Skeletal muscle tissue (tissue), 4 donors: ENCODE measurements around the gene MAGI2. TPM values are rescaled to one million over a fixed set of nuclear protein-coding genes. Genes with fewer than 3 reads are reported as not detected.
"Not testable (repeated sequence)": the region's sequence is repeated elsewhere in the genome, so short reads cannot be mapped to it uniquely, and the experiment has no call there.

Experiments
- H3K27ac ChIP-seq: one replicate; pipeline ENCODE4 v1.7.0; 2013; ENCODE audit warnings: mild to moderate bottlenecking, low read depth, low read length, inconsistent platforms
- H3K27me3 ChIP-seq, 3 donors: one replicate each; pipeline ENCODE4 v1.7.0; 2013; ENCODE audit warnings: low read length in 3 of 3; ENCODE audit not compliant: control insufficient read depth in 3 of 3, insufficient read depth in 3 of 3
- H3K36me3 ChIP-seq, 3 donors: one replicate each; pipeline ENCODE4 v1.7.0; 2013; ENCODE audit warnings: low read length in 3 of 3; ENCODE audit not compliant: control insufficient read depth in 3 of 3, insufficient read depth in 3 of 3
- H3K4me1 ChIP-seq, 3 donors: one replicate each; pipeline ENCODE4 v1.7.0; 2013; ENCODE audit warnings: low read length in 3 of 3, mild to moderate bottlenecking in 3 of 3; ENCODE audit not compliant: control insufficient read depth in 3 of 3, insufficient read depth in 3 of 3
- H3K4me3 ChIP-seq, 3 donors: one replicate each; pipeline ENCODE4 v1.7.0; 2013; ENCODE audit warnings: low read length in 3 of 3
- H3K9ac ChIP-seq, 3 donors: one replicate each; pipeline ENCODE4 v1.7.0; 2013; ENCODE audit warnings: low read length in 3 of 3, mild to moderate bottlenecking in 3 of 3, moderate library complexity in 2 of 3, low read depth in 1 of 3
- H3K9me3 ChIP-seq, 3 donors: one replicate each; pipeline ENCODE4 v1.7.0; 2013; ENCODE audit warnings: low read length in 3 of 3; ENCODE audit not compliant: control insufficient read depth in 3 of 3
- total RNA-seq: library from RNA; depleted of rRNA; stranded (reverse); fragments of >200 nt; gene quantifications from one replicate; pipeline ENCODE4 v1.2.3, GENCODE V29; 2014
- donor health status: Osteomylitis.

Gene MAGI2
- total RNA-seq, 1 donor from 2014 or later, result 4.2 TPM

GRCh38 chr7:79035858-79036257 lies 417.6 kb downstream of the MAGI2 start:
- no peak overlapping the region for H3K4me3 ChIP-seq
- H3K4me1 ChIP-seq, result no peaks in the 10 kb centered on the region
- H3K27me3 ChIP-seq, result no peaks in the 10 kb centered on the region
- no peaks in the 10 kb centered on the region for H3K36me3 ChIP-seq
- no peak overlapping the region for H3K9ac ChIP-seq
- no peak overlapping the region for H3K27ac ChIP-seq
- no peaks in the 10 kb centered on the region for H3K9me3 ChIP-seq

- Histone ChIP-seq H3K27ac (no peak overlapping the region), H3K9ac (no peak overlapping the region), H3K9me3 (no peaks in the 10 kb centered on the region), H3K27me3 (no peaks in the 10 kb centered on the region), H3K4me1 (no peaks in the 10 kb centered on the region), H3K4me3 (no peak overlapping the region), H3K36me3 (no peaks in the 10 kb centered on the region)
Measured at GRCh38 chr7:79034730-79035129, 418.7 kb downstream of the MAGI2 start.

- not testable (repeated sequence) for H3K4me3 ChIP-seq, H3K9me3 ChIP-seq, H3K36me3 ChIP-seq, H3K27me3 ChIP-seq, H3K4me1 ChIP-seq, H3K27ac ChIP-seq, H3K9ac ChIP-seq
Measured at GRCh38 chr7:79019711-79020110, 433.8 kb downstream of the MAGI2 start.

- no peaks in the 10 kb centered on the region for H3K36me3 ChIP-seq
- H3K9me3 ChIP-seq, result no peaks in the 10 kb centered on the region
- H3K4me3 ChIP-seq, result no peak overlapping the region
- no peak overlapping the region for H3K9ac ChIP-seq
- no peaks in the 10 kb centered on the region for H3K4me1 ChIP-seq
- H3K27ac ChIP-seq, result no peak overlapping the region
- H3K27me3 ChIP-seq, result no peaks in the 10 kb centered on the region
Measured at GRCh38 chr7:79011921-79012320, 441.5 kb downstream of the MAGI2 start.

GRCh38 chr7:79009647-79010046 lies 443.8 kb downstream of the MAGI2 start:
- no peaks in the 10 kb centered on the region for H3K36me3 ChIP-seq
- H3K4me3 ChIP-seq, result no peak overlapping the region
- no peaks in the 10 kb centered on the region for H3K9me3 ChIP-seq
- no peak overlapping the region for H3K27ac ChIP-seq
- no peaks in the 10 kb centered on the region for H3K4me1 ChIP-seq
- no peak overlapping the region for H3K9ac ChIP-seq
- H3K27me3 ChIP-seq, result no peaks in the 10 kb centered on the region

GRCh38 chr7:79008786-79009185 lies 444.7 kb downstream of the MAGI2 start:
- H3K4me3 ChIP-seq, result no peak overlapping the region
- no peaks in the 10 kb centered on the region for H3K9me3 ChIP-seq
- H3K9ac ChIP-seq, result no peak overlapping the region
- H3K27ac ChIP-seq, result no peak overlapping the region
- no peaks in the 10 kb centered on the region for H3K4me1 ChIP-seq
- H3K36me3 ChIP-seq, result no peaks in the 10 kb centered on the region
- no peaks in the 10 kb centered on the region for H3K27me3 ChIP-seq

GRCh38 chr7:78996013-78996412 lies 457.5 kb downstream of the MAGI2 start:
- Histone ChIP-seq H3K36me3 (no peaks in the 10 kb centered on the region), H3K4me3 (no peak overlapping the region), H3K27me3 (no peaks in the 10 kb centered on the region), H3K9me3 (no peaks in the 10 kb centered on the region), H3K27ac (no peak overlapping the region), H3K4me1 (no peaks in the 10 kb centered on the region), H3K9ac (no peak overlapping the region)

GRCh38 chr7:78993341-78993740 lies 460.1 kb downstream of the MAGI2 start:
- no peak overlapping the region for H3K4me3 ChIP-seq
- H3K36me3 ChIP-seq, result no peaks in the 10 kb centered on the region

GRCh38 chr7:78985509-78985908 lies 468.0 kb downstream of the MAGI2 start:
- no peak overlapping the region for H3K4me3 ChIP-seq
- no peaks in the 10 kb centered on the region for H3K4me1 ChIP-seq
- H3K9me3 ChIP-seq, result no peaks in the 10 kb centered on the region
- H3K36me3 ChIP-seq, result no peaks in the 10 kb centered on the region
- no peak overlapping the region for H3K9ac ChIP-seq
- H3K27ac ChIP-seq, result no peak overlapping the region
- no peaks in the 10 kb centered on the region for H3K27me3 ChIP-seq

More at GRCh38 chr7:78993341-78993740, 460.1 kb downstream of the MAGI2 start:
- no peaks in the 10 kb centered on the region for H3K9me3 ChIP-seq
- H3K9ac ChIP-seq, result no peak overlapping the region
- H3K4me1 ChIP-seq, result no peaks in the 10 kb centered on the region
- no peak overlapping the region for H3K27ac ChIP-seq
- no peaks in the 10 kb centered on the region for H3K27me3 ChIP-seq

- Histone ChIP-seq H3K9me3 (no peaks in the 10 kb centered on the region), H3K27ac (no peak overlapping the region), H3K4me1 (no peaks in the 10 kb centered on the region), H3K4me3 (no peak overlapping the region), H3K27me3 (no peaks in the 10 kb centered on the region), H3K36me3 (no peaks in the 10 kb centered on the region), H3K9ac (no peak overlapping the region)
Measured at GRCh38 chr7:78983483-78983882, 470.0 kb downstream of the MAGI2 start.

GRCh38 chr7:78970440-78970916 lies 483.0 kb downstream of the MAGI2 start:
- Histone ChIP-seq H3K27me3 (no peaks in the 10 kb centered on the region), H3K36me3 (no peaks in the 10 kb centered on the region), H3K4me3 (no peak overlapping the region), H3K9ac (no peak overlapping the region), H3K27ac (no peak overlapping the region), H3K4me1 (no peaks in the 10 kb centered on the region), H3K9me3 (no peaks in the 10 kb centered on the region)
